SK-N-SH treated with all-trans-retinoic acid at 6 μM for 48 hours (cell line): ENCODE measurements around the gene HEPN1.

Experiments
- ARNTL ChIP-seq: fragments of 450-650 bp; formaldehyde crosslinking; IDR thresholded peaks from 2 replicates; pipeline ENCODE4 v1.5.0; 2020; ENCODE audit warnings: low read depth, mild to moderate bottlenecking, moderate library complexity, borderline replicate concordance
- BACH2 ChIP-seq: fragments of 250-450 bp; sonication (Bioruptor Pico); IDR thresholded peaks from 2 replicates; pipeline ENCODE4 v1.9.0; 2021; ENCODE audit warnings: mild to moderate bottlenecking, borderline replicate concordance
- OSR1 ChIP-seq: fragments of 250-450 bp; sonication (Bioruptor Pico); IDR thresholded peaks from 2 replicates; pipeline ENCODE4 v1.8.0; 2022; ENCODE audit warnings: moderate library complexity, mild to moderate bottlenecking, inconsistent platforms
- RARB ChIP-seq: fragments of 250-450 bp; sonication (Bioruptor Pico); IDR thresholded peaks from 2 replicates; pipeline ENCODE4 v1.8.0; 2021; ENCODE audit warnings: mild to moderate bottlenecking, moderate library complexity
- SNAI2 ChIP-seq: fragments of 250-450 bp; sonication (Bioruptor Pico); IDR thresholded peaks from 2 replicates; pipeline ENCODE4 v1.5.0; 2020; ENCODE audit warnings: mild to moderate bottlenecking, moderate library complexity
- ZFP3 ChIP-seq: fragments of 250-450 bp; sonication (Bioruptor Pico); IDR thresholded peaks from 2 replicates; pipeline ENCODE4 v1.5.0; 2020; ENCODE audit warnings: mild to moderate bottlenecking, moderate library complexity
- ZNF70 ChIP-seq: fragments of 450-650 bp; formaldehyde crosslinking; IDR thresholded peaks from 2 replicates; pipeline ENCODE4 v1.5.0; 2020; ENCODE audit warnings: mild to moderate bottlenecking, moderate library complexity
- TF ChIP-seq, protein P1 (sequence below): fragments of 250-450 bp; sonication (Bioruptor Pico); IDR thresholded peaks from 2 replicates; pipeline ENCODE4 v1.8.0; 2020; ENCODE audit warnings: mild to moderate bottlenecking, moderate library complexity, borderline replicate concordance
- TF ChIP-seq, protein P2 (sequence below): fragments of 250-450 bp; sonication (Bioruptor Pico); IDR thresholded peaks from 2 replicates; pipeline ENCODE4 v1.8.0; 2021; ENCODE audit warnings: low read depth, mild to moderate bottlenecking, moderate library complexity, borderline replicate concordance
- TF ChIP-seq, protein P3 (sequence below): fragments of 250-450 bp; sonication (Bioruptor Pico); IDR thresholded peaks from 2 replicates; pipeline ENCODE4 v1.5.0; 2020; ENCODE audit warnings: mild to moderate bottlenecking, moderate library complexity

DNA sequence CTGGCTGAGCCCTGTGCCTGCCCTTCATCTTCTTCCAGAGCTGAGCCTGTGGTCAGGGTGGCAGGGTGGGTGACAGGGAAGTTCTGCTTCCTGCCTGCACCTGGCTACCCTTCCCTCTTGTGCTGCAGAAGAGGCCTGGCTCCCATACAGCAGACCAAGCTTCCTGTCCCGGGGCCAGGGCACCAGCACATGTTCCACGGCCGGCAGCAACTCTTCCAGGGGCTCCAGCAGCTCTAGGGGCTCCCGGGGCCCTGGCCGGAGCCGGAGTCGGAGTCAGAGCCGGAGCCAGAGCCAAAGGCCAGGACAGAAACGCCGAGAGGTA lies 38.8 kb upstream of the HEPN1 start:
- TF ChIP-seq ZFP3 (CRISPR knock-in tag) (no peak), RARB (CRISPR knock-in tag) (no peak), SNAI2 (no peak), BACH2 (CRISPR knock-in tag) (no peak), ARNTL (CRISPR knock-in tag) (no peak), OSR1 (CRISPR knock-in tag) (no peak), ZNF70 (CRISPR knock-in tag) (no peak)
- TF ChIP-seq, protein P1, sequence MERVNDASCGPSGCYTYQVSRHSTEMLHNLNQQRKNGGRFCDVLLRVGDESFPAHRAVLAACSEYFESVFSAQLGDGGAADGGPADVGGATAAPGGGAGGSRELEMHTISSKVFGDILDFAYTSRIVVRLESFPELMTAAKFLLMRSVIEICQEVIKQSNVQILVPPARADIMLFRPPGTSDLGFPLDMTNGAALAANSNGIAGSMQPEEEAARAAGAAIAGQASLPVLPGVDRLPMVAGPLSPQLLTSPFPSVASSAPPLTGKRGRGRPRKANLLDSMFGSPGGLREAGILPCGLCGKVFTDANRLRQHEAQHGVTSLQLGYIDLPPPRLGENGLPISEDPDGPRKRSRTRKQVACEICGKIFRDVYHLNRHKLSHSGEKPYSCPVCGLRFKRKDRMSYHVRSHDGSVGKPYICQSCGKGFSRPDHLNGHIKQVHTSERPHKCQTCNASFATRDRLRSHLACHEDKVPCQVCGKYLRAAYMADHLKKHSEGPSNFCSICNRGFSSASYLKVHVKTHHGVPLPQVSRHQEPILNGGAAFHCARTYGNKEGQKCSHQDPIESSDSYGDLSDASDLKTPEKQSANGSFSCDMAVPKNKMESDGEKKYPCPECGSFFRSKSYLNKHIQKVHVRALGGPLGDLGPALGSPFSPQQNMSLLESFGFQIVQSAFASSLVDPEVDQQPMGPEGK (CRISPR knock-in tag), result no peak
- TF ChIP-seq, protein P2, sequence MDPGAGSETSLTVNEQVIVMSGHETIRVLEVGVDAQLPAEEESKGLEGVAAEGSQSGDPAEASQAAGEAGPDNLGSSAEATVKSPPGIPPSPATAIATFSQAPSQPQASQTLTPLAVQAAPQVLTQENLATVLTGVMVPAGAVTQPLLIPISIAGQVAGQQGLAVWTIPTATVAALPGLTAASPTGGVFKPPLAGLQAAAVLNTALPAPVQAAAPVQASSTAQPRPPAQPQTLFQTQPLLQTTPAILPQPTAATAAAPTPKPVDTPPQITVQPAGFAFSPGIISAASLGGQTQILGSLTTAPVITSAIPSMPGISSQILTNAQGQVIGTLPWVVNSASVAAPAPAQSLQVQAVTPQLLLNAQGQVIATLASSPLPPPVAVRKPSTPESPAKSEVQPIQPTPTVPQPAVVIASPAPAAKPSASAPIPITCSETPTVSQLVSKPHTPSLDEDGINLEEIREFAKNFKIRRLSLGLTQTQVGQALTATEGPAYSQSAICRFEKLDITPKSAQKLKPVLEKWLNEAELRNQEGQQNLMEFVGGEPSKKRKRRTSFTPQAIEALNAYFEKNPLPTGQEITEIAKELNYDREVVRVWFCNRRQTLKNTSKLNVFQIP, result no peak
- TF ChIP-seq, protein P3, sequence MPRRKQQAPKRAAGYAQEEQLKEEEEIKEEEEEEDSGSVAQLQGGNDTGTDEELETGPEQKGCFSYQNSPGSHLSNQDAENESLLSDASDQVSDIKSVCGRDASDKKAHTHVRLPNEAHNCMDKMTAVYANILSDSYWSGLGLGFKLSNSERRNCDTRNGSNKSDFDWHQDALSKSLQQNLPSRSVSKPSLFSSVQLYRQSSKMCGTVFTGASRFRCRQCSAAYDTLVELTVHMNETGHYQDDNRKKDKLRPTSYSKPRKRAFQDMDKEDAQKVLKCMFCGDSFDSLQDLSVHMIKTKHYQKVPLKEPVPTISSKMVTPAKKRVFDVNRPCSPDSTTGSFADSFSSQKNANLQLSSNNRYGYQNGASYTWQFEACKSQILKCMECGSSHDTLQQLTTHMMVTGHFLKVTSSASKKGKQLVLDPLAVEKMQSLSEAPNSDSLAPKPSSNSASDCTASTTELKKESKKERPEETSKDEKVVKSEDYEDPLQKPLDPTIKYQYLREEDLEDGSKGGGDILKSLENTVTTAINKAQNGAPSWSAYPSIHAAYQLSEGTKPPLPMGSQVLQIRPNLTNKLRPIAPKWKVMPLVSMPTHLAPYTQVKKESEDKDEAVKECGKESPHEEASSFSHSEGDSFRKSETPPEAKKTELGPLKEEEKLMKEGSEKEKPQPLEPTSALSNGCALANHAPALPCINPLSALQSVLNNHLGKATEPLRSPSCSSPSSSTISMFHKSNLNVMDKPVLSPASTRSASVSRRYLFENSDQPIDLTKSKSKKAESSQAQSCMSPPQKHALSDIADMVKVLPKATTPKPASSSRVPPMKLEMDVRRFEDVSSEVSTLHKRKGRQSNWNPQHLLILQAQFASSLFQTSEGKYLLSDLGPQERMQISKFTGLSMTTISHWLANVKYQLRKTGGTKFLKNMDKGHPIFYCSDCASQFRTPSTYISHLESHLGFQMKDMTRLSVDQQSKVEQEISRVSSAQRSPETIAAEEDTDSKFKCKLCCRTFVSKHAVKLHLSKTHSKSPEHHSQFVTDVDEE (CRISPR knock-in tag), result no peak
